B cell (primary cell): ENCODE data around the gene RET.

Source experiments
- EZH2 ChIP-seq: IDR thresholded peaks from 2 replicates; pipeline ENCODE4 v1.6.1; 2012; ENCODE audit warnings: borderline replicate concordance, low read depth, mild to moderate bottlenecking, moderate library complexity, low read length; ENCODE audit not compliant: insufficient read depth, poor library complexity, severe bottlenecking
- TF ChIP-seq, protein P1 (sequence below): fragments of 200-600 bp; IDR thresholded peaks from one replicate; pipeline ENCODE4 v1.8.0; 2022; ENCODE audit warnings: antibody characterized with exemption, mild to moderate bottlenecking

GRCh38 chr10:43086321-43086942, 9.6 kb downstream of the RET start:
- TF ChIP-seq, protein P1, sequence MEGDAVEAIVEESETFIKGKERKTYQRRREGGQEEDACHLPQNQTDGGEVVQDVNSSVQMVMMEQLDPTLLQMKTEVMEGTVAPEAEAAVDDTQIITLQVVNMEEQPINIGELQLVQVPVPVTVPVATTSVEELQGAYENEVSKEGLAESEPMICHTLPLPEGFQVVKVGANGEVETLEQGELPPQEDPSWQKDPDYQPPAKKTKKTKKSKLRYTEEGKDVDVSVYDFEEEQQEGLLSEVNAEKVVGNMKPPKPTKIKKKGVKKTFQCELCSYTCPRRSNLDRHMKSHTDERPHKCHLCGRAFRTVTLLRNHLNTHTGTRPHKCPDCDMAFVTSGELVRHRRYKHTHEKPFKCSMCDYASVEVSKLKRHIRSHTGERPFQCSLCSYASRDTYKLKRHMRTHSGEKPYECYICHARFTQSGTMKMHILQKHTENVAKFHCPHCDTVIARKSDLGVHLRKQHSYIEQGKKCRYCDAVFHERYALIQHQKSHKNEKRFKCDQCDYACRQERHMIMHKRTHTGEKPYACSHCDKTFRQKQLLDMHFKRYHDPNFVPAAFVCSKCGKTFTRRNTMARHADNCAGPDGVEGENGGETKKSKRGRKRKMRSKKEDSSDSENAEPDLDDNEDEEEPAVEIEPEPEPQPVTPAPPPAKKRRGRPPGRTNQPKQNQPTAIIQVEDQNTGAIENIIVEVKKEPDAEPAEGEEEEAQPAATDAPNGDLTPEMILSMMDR = no peak
- no peak for TF ChIP-seq EZH2
